ENCODE results near the gene JMJD1C.
A peak's percentile ranks its signal among the peaks of the same experiment; 100 is the strongest.
"Not testable (repeated sequence)": the region's sequence is repeated elsewhere in the genome, so short reads cannot be mapped to it uniquely, and the experiment has no call there.

JMJD1C gene

DNA sequence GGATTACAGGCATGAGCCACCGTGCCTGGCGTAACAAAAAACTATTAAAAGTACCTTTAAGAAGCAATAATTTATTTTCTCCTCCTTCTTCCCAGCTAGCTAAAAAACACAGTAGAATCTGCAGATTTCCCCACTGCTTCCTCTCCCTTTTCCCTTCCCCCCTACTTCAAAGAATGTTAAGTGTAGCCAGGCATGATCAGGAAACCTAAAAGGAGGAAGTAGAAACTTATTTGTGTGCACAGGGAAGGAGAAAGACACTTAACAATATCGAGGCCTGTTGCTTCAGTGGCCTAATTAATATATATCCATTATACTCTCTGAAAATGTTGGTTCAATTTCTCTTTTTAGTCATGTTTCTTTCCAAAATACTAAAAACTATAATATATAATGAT is 204.9 kb downstream of the JMJD1C start:
- DNase-seq (ENCODE audit: low read depth, low spot score) = no peak

- DNase-seq (ENCODE audit: low read depth, low spot score) = no peak
Measured at GRCh38 chr10:63260103-63260859, 205.5 kb downstream of the JMJD1C start.

DNA sequence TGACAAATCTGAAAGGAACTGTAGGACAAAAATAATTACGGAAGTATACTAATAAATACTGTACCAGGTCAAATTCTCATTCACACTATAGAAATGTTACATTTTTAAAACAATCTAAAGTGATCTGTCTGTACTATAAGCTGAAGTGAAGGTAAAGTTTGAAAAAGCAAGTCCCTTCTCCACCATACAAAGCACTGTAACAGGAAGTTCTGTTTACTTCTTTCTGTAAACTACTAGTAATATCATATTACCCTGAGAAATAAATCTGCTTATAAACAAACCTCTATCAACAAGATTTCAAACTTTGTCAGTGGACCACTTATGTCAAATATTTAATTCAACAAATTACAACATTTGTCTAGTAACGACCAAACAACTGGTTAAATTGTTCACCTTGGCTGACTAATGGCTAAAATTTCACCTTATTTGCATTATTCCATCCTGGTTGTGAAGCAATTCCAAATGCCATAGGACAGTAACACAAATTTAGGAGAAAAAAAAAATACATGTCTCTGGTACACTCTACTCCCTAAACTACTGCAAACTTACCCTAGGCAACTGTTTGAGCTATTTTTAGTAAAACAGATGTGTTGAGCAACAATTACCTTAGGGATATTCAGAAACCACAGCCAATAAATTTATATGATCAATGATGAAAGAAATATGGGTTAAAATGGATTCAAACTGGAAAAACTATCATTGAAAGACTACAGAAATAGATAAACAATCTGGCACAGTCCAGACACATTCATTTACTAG is 206.7 kb downstream of the JMJD1C start:
- DNase-seq (ENCODE audit: low read depth, low spot score) = no peak

GRCh38 chr10:63257778-63258177 is 208.0 kb downstream of the JMJD1C start:
- no peak for DNase-seq (ENCODE audit: low read depth, low spot score)

DNA sequence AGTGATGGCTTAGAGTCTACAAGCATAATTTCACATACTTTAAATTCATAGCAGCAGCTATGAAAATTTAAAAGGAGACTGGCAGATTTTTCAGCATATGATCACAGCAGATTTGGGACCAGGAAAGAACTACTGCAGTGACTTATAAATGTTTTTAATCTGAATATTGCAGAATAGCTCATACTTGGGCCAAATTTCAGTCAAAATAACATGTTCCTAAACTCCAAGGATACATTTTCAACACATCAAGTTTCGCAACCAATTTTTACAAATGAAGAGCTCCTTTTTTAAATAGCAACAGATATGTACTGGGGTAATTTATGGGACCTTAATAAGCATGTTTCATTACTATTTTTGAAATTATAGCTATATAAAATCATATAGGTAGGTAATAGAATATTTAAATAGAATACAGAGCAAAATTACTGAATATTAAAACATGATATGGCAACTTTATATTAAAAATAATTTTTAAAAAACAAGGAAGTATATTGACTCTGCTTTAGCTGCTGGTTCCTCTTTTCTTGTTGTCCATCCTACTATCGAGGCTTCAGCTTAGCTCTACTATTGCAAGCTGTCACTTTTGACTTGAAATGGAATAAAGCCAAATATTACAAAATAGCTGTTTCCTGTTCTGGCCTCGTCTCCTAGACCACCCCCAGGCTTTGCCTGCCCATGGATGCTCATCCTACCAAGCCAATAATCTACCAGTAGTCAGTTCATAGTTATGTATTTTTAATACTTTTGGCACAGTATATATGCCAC is 209.6 kb downstream of the JMJD1C start:
- DNase-seq (ENCODE audit: low read depth, low spot score) = no peak

DNA sequence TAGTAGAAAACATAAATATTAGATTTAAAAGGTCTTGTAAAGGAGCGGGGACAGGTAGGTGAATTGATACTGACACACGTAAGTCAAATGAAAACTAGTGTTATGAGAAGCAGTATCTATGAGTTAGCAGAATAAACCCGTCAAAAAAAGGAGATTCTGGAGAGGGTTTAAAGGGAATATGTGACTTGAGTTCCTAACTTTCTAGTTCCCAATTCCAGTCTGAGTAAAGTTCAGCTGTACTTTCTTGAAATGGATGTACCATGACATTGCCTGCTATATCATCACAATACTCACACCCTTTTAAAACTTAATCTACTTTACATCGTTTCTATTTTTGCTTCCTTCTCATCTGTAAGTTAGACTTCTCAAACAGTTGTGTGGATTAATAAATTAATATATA is 210.5 kb downstream of the JMJD1C start:
- no peak for DNase-seq (ENCODE audit: low read depth, low spot score)

GRCh38 chr10:63253040-63253439 is 212.7 kb downstream of the JMJD1C start:
- DNase-seq (ENCODE audit: low read depth, low spot score) = no peak

DNA sequence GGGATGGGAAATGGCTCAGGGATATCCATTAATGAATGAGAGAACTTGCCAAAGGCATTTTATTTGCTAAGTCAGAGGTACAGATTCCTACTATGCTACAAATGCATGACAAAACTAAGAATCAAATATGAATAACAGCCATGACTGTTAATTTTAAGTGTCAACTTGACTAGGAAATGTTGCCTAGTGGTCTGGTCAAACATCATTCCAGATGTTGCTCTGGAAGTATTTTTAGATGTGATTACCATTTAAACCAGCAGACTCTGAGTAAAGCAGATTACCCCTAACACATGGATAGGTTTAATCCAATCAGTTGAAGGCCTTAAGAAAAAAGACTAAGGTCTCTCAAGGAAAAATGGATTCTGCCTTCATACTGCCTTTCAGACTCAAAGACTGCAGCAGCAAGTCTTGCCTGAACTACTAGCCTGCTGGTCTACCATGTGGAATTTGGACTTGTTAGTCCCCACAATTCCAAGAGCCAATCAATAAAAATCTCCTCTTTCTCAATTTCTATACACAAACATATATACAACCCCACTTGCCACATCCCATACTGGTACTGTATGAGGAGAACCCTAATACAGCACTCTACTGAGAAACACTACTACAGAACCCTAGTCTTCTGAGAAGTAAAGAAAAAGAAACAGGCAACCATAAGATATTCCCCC is 213.5 kb downstream of the JMJD1C start:
- DNase-seq (ENCODE audit: low read depth, low spot score) = no peak

DNA sequence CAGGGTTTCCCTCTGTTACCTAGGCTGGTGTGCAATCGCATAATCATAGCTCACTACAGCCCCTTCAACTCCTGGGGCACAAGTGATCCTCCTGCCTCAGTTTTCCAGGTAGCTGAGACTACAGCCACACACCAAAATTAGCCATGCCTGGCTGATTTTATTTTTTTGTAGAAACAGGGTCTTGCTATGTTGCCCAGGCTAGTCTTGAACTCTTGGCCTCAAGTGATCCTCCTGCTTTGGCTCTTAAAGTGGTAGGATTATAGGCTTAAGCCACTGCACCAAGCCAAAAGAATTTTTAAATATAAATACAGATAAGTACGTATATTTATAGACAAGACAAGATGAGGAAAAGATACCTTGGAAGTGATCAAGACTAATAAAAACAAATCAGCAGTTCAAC is 215.7 kb downstream of the JMJD1C start:
- DNase-seq (ENCODE audit: low read depth, low spot score) = no peak

DNA sequence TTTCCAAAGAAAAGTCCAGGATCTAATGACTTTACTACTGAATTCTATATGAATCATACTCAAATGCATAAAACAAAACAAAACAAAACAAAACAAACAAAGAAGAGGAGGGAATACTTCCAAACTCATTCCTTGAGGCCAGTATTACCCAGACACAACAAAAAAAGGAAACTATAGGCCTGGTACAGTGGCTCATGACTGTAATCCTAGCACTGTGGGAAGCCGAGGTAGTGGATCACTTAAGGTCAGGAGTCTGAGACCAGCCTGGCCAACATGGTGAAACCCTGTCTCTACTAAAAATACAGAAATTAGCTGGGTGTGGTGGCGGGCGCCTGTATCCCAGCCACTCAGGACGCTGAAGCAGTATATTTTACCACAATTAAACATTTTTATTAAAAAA is 218.0 kb downstream of the JMJD1C start:
- no peak for DNase-seq (ENCODE audit: low read depth, low spot score)

- DNase-seq (ENCODE audit: low read depth, low spot score) = no peak
Measured at GRCh38 chr10:63246356-63246755, 219.4 kb downstream of the JMJD1C start.

DNA sequence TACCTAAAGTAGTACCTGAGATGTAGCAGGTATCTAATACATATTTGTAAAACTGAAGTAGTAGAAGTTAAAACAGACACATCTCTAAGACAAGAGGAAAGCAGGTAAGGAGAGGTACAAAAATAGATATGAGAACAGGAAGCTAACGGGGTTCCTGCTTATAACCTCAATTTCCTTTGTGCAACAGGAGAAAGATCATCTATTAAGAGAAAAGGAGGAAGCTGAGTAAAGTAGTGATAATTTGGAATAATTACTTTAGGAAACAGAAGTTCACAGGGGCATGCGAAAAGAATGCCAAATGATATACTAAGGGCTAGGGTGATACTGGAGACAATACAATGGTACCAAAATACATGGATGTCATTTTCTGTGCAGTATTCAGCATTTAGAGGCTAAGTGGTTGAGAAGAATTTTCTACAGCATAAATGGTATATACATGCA is 223.9 kb downstream of the JMJD1C start:
- no peak for DNase-seq (ENCODE audit: low read depth, low spot score)

DNA sequence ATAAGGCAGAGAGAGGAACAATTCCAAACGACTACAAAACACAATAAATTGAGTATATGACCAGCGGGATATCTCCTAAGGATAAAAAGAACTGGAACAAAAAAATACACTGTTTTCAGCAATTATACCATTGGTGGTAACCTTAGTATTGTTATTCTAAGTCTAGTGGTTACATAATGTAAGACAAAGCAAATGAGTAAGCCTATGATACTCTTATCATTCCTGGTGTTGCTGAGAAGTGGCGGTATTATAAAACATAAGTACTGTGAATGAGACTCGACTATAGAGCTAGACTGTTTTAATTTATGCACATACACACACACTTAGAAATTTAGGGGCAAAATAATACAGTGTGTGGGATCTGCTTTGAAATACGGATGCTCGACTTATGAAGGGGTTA is 225.0 kb downstream of the JMJD1C start:
- no peak for DNase-seq (ENCODE audit: low read depth, low spot score)

DNA sequence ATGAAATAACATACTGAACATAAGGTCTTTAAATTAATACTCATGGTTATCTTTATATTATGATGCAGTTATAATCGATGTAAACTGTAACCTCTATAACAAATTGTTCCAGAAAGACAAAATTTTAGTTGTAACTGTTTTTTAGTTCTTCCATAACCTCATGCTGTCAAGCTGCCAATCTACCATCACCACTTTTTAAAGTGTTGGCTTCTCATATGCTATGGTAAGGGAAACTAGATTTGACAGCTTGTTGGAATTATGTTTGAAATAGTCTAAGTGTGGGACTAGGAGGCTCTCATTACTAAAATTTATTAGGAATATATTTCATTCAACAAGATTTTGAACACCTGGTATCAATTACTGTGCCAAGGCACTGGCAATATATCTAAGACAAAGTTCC is 227.3 kb downstream of the JMJD1C start:
- no peak for DNase-seq (ENCODE audit: low read depth, low spot score)

- DNase-seq (ENCODE audit: low read depth, low spot score) = no peak
Measured at GRCh38 chr10:63237396-63237795, 228.4 kb downstream of the JMJD1C start.

DNA sequence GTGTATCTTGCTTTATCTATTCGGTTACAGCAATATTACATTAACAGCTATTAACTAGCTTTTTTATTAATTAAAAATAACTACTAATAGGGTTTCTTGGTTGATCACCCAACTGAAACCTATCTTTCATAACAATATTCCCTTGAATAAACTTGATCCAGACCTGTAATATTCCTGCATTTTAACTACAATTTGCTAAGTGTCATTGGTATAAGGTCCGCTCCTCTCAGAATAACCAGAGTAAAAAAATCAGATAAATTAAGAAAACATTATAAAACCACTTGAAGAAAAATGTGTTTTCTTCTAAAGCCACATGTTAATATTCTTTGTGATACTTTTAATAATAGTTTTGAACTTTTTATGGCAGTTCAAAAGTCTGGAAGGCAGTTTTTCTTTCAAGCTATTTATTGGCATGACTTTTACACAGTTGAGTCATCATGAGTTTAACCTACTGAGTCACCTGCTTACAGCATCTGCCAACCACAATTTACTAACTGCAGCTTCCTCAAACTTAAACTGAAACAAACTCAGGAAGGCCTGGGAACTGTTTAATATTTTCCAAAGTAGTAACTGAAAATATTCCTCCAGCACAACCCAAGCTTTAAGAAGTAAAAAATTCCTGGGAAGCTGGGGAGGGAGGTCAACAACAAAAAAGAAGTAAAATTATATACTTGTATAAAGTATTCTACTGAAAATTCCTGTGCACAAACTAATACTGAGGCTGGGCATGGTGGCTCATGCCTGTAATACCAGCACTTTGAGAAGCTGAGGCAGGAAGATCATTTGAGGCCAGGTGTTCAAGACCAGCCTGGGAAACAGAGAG is 229.5 kb downstream of the JMJD1C start:
- peak; percentile 38 for DNase-seq (ENCODE audit: low read depth, low spot score)

GRCh38 chr10:63235136-63235535 is 230.6 kb downstream of the JMJD1C start:
- not testable (repeated sequence) for DNase-seq (ENCODE audit: low read depth, low spot score)

DNA sequence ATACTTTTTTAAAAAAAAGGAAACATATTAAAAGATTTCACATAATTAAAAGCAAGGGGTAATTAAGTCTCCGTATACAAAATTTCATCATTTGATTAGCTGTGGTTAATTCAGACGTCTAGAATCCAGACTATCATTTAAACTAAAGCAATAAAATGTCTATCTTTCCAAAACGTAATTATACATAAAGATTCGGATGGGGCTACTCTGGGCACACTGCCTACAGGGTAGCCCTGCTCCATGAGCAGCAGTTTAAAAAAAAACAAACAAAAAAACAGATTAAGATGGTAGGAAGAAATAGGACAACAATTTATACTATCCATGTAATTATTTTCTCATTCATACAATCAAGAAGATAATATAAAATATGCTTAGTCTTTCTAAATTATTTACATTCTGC is 236.6 kb downstream of the JMJD1C start:
- DNase-seq (ENCODE audit: low read depth, low spot score) = no peak

DNA sequence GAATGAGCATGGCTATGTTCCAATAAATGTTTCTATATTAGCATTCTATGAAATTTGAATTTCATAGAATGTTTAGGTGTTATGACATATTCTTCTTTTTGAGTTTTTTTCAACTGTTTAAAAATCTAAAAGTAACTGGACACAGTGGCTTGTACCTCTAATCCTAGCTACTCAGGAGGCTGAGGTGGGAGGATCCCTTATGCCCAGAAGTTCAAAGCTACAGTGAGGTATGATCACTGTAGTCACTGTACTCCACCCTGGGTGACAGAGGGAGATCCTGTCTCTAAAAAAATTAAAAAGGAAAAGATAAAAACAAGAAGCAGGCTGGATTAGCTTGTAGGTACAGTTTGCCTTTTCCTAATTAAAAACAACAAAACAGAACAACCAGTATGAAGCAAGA is 237.5 kb downstream of the JMJD1C start:
- no peak for DNase-seq (ENCODE audit: low read depth, low spot score)

DNA sequence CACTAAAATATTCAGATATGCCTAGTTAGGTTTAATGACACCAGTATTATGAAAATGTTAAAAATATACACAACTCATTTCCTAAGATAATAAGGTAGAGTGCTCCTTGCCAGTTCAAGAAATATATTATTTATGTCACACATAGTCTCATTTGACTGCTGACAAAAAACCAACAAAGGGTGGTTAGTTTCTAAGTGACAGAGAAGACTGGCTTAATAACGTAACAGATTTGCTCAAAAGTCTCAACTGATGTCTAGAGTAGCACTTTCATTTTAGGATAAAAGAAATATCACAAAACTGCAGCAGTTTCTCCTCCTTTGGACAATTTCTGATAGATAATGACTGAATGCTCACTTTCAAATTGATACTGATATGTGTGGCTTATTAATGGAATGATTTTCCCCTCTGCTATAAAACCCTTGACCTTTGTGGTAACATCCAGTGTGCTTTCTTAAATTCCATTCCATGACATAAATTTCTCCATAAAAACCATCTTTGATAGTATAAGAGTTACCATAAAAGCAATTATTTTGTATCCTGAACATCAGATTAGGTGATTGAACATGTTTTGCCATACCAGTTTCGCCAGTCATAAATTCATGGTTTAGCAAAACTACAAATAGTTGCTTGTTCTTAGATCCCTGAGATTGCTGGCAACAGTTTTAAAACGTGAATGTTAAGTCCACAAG is 238.4 kb downstream of the JMJD1C start:
- no peak for DNase-seq (ENCODE audit: low read depth, low spot score)
